NCI-H1694 treated with DMSO at 0.1 percent for 48 hours (cell line): Measurements from ENCODE around the gene PPP1R27.
A peak's percentile ranks its signal among the peaks of the same experiment; 100 is the strongest.

ENCODE experiments used
- DNase-seq: peaks from one replicate; lab custom pipeline; 2025; lab: John Stamatoyannopoulos, UW

PPP1R27 gene, protein sequence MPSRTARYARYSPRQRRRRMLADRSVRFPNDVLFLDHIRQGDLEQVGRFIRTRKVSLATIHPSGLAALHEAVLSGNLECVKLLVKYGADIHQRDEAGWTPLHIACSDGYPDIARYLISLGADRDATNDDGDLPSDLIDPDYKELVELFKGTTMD

DNA sequence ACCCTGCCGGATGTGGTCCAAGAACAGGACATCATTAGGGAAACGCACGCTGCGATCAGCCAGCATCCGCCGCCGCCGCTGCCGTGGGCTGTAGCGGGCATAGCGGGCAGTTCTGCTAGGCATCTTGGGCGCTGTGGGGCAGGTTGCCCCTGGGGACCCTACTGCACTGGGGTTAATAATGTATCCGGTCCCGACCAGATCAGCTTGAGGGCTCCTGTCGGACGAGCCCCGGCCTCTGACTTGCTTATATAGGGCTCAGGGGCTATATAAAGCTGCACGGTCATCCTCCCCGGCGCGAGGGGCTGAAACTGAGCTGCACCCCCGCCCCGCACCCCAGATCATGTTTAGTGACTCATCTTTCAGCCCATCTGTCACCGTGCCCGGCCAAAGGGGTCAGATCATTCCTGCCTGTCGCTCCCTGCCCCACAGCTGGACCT lies at the start of gene PPP1R27:
PPP1R27 (minus strand) TSS at position 220 of the 437 bp plus-strand sequence; CDS start at position 123, 97 bp downstream.
- no peak for DNase-seq

DNA sequence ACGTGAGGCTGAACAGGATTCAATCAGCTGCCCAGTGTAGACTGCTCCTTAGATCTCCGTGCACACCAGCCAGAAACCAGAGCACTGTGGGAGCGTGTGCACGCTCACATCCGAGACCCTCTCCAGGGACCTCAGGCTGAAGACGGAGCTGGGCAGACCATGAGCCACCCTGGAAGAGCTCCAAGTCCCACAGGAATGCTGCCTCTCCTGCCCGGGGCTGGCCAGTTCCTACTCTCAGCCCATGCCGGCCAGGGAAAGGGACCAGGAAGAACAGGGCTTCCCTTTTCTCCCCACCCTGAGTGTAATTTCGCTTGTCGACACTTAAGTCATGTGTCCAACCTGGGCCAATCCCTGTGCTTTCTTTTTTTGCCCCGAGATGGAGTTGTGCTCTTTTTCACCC lies 49.7 kb upstream of the PPP1R27 start:
- DNase-seq, result no peak

DNA sequence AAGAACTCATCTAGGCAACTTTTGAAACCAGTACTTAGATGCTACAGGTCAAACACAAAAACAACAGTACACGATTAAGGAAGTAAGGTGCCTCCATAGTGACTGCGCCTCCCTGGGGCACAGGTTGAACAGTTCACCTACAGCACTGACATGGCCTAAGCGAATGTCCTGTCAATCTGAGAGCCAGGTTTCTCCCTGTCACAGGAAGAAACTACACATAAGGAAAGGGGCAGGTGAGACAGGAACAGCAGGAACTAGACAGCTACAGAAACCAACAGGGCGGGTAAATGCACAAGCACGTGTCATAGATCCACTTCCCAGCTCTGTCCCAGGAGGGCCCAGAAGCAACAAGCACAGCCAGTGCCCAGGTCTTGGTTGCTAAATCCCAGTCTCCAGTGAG lies 44.3 kb upstream of the PPP1R27 start:
- no peak for DNase-seq

DNA sequence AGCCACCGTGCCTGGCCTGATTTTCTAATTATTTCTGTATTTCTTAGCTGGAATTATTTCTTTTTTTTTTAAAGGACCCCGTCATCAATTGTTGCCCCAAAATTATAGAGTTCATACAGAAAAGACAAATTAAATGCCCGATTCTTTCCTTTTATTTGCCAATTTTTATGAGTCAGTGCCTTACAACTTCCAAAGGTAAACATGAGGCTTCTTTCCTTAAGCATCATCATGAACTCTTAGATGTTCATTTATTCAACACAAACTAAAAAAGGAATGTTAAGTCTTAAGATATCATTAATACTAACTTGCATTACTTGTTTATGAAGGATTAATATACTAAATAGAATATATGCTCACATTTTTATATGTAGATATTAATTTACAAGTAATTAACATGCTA lies 43.4 kb upstream of the PPP1R27 start:
- no peak for DNase-seq

DNA sequence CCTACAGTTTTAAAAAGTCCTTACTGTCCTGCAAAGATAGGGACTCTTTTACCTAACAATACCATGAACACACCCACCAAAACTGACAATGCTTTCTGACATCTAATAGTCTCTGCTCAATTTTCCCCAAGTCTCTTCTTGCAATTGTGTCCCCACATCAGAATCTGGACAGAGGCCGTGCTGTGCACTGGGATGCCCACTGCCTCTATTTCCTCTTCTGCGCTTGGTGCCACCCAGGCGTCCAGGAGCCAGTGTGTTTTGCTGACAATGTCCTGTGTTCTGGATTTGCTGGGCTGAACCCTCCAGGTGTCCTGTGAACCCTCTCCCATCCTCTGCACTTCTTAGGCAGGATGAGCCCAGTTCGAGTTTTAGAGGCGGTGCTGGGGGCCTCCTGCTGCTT lies 42.7 kb upstream of the PPP1R27 start:
- no peak for DNase-seq

DNA sequence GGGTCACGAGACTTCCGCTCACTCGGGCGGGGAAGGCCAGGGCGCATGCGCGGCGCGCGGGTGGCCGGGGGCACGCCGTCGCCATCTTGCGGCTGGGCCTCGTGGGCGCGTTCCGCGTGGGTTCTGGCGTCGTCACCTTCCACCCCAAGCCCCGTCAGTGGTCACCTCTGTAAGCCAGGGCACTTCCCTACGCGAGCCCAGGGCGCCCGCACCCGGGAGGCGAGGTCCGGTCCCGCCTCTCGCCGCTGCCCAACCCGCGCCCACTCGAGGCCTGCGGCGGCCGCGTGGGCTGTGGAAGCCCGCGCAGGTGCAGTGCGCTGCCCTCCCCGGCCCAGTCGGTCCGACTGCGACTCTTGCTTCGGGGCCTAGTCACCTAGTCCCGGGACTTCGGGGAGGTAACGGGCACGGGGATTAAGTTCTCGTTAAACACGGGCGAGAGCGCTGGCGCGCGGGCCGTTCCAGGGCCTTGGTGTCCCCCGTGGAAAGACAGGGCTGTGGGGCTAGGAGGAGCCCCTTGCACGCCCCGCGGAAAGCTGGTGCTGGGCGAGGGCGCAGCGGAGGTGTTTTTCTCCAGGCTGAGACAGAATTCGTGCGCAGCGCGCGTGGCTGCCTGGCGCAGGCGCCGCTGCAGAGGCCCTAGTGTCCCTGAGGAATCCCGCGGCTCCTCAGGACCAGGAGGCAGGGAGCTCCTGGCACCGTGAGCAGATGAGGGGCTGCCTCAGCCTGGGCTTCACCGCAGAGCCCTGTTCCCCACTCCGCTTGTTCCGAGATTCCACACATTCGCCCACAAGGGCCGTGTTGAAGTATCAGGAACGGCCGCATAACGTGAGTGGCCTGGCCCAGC lies 36.8 kb upstream of the PPP1R27 start:
- DNase-seq, result peak; percentile 77

DNA sequence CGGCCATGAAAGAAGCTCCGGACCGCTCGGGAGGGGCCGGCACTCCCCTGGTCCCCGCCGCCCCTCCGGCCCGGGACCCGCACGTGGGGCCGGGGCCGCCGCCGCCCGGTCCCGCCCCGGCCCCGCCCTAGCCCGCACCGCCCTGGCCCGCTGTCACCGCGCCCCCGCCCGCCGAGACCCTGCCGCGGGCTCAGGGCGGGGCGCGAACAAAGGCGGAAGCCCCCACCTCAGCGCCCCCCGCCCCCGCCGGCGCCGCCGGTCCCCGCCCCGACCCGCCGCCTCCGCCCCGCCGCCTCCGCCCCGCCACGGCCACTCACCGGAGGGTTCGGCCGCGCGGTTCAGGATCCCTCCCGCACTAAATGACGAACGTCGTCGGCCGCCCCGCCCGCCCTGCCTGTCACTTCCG lies 36.1 kb upstream of the PPP1R27 start, which contains the start of gene ARHGDIA:
ARHGDIA (minus strand) TSS at position 357 of the 406 bp plus-strand sequence. CDS start 1,407 bp downstream, outside the sequence.
- no peak for DNase-seq

DNA sequence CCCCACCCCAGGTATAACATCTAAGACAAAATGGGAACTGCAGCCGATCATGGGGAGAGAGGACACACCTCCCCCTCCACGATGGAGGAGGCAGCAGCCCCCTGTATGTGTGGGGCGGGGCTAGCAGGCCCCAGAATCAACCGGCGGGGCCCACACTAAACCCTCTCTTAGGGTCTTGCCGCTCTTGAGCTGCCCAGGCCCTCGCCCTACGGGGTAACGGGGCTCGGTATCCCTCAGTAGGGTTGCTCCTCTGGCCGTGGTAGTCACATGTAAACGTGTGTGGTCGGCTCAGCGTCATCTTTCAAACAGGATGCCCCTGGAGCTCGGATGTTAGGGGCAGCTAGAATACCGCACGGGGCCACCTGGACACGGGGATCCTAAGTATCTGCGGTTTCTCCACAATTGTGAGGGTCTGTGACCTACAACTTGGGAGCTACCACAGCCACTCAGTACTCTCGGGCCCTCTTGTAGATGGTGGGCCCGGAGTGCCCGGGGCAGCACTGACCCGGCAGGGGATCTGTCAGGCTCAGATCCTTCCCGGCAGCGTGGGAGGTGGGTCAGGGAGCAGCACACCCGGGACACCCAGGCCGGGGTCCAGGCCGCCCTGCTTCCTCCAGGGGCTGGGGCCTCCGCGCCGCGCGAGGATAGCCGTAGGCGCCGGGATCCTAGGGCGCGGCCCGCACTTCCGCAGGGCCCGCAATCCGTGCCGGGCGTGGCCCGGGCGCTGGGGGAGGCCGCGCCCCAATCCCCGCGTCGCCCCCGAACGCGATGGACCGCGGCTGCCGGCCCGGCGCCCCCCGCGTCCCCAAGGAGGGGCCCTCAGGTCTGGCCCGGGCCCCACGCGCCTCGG lies 35.5 kb upstream of the PPP1R27 start:
- DNase-seq, result peak; percentile 45

DNA sequence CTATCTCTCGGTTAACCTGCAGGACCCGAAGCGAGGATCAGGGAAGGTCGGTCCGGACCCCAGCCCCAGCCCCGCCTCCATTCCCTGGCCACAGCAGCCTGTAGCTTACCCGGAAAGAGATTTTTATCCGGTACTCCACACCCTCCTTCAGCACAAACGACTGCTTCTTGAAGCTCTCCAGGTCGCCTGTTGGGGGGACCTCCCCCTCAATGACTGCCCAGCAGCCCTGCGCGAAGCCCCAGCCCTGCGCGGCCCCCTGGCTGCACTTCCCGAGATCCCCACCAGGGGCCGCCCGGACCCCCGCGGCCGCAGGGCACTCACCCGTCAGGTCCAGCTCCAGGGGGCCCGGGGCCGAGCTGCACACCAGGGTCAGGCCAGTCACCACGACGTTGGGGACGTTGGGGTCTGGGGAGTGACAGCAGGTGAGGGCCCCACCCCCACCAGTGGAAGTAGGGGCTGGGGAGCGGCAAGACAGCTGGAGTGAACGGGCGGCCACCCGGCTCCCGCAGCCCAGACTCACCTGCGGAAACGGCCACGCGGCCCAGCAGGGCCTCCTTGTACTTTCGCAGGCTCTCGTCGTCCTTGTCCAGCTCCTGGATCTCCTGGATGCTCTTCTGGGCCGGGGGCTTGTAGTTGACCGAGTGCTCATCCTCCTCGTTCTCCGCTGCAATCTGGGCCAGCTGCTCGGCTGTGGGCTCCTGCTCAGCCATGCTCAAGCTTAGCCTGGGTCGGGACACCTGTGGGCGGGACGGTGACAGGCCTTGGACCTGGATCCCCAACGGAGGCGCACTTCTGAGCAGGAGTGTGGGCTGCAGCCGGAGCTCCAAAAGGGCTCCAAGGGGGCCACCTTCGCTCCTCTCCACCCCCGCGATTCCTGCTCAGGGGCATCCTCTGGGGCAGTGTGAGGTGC lies 34.6 kb upstream of the PPP1R27 start:
- no peak for DNase-seq

DNA sequence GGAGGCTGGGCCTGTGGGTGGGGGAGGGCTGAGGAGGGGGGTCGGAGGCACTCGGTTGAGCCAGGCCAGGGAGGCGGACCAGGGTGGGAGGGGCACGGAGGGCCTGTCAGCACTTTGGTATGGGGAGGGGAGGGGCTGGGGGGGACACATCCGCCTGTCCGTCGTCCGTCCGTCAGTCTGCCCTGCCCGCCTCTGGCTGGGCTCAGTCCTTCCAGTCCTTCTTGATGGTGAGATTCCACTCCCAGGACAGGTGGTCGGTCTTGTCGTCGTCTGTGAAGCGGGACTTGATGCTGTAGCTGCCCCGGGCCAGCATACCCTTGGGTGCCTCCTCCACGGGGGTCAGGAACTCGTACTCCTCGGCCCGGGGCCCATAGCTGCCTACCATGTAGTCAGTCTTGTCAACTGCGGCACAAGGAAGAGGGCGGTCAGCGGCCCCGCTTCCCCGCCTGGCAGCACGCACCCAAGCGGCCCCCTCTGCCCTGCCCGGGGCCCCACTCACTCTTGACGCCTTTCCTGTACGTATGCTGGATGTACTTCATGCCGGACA lies 33.9 kb upstream of the PPP1R27 start:
- no peak for DNase-seq

DNA sequence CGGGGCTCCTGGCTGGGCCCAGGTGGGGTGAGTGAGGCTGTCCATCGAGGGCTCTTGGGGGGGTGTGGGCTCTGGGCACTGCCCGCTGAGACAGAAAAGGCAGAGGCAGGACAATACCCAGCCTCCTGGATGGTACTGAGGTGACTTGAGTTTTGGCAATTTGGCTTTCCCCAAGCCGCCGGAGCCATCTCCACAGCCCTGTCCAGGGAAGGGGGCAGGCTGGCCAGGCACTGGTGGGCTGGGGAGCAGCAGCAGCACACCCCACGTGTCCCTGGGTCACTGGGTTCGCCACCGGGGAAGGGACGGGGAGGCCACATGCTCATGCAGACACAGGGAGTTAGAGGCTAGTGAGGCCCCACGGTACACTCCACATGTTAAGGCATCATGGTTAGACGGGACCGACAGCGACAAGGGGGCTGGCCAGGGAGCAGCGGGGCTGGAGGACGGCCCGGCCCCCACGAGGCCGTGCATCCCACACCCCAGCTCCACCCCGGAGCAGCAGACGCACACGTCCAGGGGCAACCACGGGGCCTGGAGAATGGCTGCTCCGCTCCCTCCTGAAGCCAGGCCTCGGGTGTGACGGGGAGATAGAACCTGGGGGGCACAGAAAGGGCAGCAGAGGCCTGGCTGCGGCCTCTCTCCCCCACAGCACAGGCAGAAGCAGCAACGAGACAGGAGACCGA lies 33.3 kb upstream of the PPP1R27 start:
- no peak for DNase-seq

DNA sequence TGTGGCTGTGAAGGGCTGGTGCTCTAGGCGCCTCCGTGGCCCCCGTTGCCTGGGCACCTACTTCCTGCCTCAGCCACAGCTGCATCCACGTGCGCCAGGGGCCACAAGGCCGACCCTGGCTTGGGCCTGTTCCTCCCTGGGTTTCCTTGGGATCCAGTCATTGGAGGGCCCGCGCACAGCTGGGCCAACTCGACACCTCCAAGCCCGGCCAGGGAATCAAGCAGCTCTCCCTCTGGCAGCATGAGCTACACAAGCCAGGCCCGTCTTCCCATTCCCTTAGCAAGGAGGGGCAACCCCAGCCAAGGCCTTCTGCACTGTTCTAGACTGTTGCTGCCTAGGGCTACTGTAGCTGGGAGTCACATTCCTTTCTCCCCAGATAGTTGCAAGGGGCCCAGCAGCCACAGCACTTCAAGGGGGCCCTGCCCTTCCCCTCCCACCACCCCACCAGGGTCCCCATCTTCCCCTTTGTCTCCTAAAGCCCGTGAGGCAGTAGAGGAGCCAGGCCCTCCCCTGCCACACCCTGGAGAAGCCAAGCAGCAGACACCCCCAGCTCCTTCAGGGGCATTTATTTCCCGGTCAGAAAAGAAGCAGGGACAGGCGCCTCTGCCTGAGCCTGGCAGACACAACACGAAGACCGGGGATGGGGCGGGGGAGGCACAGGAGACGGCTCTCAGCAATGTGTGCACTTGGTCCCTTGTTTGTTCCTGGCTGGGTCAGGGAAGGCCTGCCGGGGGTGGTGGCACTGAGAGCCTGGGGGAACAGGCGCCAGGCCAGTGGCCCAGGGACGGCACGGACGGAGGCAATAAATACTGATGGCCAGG lies 32.5 kb upstream of the PPP1R27 start:
- no peak for DNase-seq

DNA sequence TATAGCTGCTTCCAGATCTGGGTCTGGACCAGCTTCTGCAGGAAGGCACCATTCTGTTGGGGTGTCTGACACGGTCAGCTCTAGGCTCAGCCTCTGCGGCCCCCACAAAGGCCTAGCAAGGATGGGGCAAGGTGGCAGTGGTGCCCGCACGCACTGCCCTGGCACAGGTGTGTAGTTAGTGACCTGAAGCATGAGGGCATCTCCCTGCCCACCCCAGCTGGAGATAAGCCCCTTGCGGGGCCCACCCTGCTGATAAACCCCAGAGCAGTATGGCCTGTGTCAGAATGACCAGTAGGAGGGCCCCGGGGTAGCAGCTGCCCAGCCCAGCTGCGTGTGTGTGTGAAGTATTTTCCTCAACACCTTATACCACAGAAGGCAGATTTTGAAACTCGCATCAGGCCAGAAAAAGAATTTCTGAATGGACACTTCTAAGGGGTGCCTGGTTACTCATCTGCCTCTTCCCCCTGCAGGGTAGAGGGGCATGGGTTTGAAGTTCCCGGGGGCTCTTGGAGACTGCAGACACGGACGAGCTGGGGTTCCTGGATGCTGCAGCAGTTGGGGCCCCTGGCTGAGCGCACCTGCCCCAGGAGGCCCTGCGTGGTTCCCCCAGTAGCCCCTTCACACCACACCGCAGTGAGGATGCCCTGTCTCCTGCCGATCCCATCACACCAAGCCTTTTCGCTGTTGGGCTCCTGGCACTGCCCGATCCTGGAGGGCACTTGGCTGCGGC lies 31.8 kb upstream of the PPP1R27 start:
- DNase-seq, result no peak

DNA sequence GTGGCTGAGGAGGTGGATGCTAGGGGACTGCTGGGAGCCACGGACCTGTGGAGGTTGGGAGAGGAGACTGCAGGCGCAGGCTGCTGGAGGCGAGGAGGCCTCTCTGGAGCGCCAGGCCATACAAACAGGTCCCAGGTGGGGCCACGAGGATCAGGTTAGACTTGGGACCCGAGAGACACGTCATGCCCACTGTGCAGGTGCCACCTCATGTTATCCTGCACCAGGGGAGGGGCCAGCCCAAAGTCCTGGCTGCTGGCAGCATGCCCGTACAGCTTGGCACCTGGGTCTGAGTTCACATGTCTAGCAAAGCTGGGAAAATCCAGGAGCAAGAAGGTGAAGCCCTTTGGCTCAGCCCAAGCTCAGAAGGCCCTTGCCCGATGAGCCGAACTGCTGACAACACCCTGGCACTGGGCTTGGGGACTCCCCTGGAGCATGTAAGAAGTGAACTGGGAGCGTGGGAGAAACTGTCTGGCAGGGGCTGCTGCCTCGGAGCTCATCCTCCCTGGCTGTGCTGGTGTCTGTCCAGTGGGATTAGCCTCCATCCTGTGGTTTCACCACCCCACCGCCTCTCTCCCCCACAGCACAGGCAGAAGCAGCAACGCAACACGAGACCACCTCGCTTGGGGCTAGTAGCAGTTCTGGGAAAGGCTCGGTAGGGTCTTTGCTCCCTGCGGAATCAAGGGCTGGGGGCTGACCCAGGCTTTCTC lies 31.0 kb upstream of the PPP1R27 start:
- DNase-seq, result no peak

DNA sequence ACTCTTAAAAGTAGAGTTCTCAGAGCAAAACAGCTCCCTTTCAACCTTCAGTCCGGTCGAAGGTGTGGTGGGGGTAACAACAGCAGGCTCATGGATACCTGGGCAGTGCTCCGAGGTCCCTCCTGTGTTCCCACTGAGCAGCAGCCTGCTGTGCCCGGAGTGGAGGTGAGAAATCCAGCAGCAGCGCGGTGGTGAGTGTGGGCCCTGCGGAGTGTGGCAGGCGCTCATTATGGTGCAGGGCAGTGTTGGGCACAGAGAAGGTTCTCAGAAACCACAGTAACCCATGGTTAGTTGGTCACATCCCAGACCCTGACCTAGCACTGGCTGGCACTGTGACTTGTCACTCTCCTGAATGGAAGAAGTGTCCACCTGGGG lies 30.5 kb upstream of the PPP1R27 start:
- DNase-seq, result no peak

DNA sequence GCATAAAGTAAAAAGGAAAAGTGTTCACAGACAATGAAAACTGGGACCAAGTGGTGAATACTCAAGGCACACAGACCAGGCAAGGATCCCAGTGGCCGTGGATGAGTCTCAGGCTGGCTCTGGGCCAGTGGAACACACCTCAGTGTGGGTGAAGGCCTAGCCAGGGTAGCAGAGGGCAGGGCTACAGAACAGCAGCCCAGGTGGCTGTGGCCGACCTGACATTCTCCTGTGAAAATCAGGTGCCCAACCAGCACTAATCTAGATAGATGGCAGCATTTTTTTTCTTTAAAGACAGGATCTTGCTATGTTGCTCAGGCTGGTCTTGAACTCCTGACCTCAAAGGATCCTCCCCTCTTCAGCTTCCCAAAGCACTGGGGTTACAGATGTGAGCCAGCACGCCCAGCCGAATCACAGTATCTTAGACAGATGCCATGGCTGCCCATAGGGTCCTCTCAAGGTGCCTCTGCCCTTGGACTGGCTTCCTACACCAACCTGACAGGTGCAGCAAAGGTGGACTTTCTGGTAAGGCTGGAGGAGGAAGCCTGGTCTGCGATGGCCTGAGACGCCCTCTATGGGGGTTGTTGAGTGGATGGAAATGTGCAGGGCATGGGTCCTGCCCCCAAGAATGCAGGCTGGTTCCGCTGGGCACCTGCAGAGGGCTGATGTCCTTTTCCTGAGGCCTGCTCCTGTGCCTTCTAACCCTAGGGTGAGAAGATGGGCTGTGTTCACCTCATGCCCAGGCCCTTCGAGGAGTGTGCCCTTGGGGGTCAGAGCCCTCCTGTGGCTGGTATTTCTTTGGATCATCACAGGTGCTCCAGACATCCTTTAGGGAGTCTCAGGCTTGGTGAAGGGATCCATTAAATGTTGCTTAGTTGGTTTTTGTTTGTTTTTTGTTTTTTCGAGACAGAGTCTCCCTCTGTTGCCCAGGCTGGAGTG lies 29.3 kb upstream of the PPP1R27 start:
- no peak for DNase-seq

DNA sequence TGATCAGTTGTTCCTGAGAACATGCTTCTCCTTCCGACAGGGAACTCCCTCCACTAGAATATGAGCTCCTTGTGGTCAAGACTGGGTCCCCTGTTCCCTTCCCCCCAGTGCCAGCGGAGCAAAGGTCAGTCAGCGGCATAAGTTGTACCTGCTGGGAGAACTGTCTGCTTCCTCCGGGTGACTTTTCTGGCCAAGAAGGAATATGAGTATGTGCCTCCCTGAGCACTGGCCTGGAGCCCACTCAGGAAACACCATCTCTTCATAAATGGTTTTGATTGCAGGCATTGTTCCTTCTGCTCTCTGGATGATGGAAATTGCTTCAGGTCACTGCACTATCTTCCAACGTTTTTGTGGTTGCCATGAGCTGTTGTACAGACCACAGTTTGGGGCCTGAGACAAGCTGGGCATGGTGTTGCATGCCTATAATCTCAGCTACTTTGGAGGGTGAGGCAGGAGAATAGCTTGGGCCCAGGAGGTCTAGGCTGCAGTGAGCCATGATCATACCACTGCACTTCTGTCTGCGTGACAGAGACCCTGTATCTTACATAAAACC lies 28.3 kb upstream of the PPP1R27 start:
- DNase-seq, result no peak
